Stimulated activated CD4-positive, alpha-beta T cell treated with anti-CD3 and anti-CD28 coated beads, TNF-alpha, amount 100 ng/mL, for 4 hours (primary cell): Measurements from ENCODE around the gene CDKN3.

Source experiments
- DNase-seq, 3 experiments: peaks; one replicate each; pipeline ENCODE4 v3.0.0-alpha.2; 2020; ENCODE audit warnings: low read depth in 3 of 3

The CDKN3 gene, protein sequence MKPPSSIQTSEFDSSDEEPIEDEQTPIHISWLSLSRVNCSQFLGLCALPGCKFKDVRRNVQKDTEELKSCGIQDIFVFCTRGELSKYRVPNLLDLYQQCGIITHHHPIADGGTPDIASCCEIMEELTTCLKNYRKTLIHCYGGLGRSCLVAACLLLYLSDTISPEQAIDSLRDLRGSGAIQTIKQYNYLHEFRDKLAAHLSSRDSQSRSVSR

GRCh38 chr14:54396493-54397335 lies at the start of gene CDKN3:
Gene CDKN3, plus strand, starts transcription at chr14:54397007. Its CDS starts 62 bp downstream, at chr14:54397069.
- DNase-seq = peak; percentile 91 to 94 (median 94)

- no peak for DNase-seq
Measured at GRCh38 chr14:54347044-54347443, 49.8 kb upstream of the CDKN3 start.

GRCh38 chr14:54348001-54348611 lies 48.7 kb upstream of the CDKN3 start:
- no peak for DNase-seq

DNA sequence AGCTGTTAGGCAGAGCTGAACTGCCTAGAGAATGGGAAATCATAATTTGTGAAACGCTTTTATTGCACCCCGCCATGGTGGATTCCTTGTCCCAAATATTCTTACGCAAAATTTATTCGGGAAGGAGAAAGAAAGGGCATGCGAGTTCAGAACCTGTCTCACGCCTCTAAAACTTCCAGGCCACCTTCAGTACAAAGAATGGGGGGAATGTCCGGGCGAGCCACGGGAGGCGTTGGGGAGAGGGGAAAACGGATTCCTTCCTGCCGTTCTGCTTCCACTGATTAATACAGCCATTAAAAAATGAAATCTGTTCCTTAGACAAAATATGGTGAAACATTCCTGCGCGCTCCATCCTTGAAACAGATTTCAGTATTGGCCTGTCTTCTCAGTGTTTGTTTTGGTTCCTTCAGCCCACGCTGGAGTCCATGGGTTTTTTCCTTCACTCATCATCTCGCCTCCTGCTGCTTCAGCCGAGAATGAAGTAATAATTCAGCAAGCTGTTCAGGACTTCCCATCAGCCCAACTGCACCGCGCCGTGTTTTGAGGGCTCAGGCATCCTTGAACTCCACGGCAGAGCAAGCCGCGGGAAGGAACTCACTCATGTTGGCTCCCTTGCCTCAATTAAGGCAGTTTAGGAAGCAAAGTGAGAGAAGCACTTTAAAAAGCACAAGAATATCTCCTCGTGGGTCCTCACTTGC lies 47.7 kb upstream of the CDKN3 start:
- no peak for DNase-seq

DNA sequence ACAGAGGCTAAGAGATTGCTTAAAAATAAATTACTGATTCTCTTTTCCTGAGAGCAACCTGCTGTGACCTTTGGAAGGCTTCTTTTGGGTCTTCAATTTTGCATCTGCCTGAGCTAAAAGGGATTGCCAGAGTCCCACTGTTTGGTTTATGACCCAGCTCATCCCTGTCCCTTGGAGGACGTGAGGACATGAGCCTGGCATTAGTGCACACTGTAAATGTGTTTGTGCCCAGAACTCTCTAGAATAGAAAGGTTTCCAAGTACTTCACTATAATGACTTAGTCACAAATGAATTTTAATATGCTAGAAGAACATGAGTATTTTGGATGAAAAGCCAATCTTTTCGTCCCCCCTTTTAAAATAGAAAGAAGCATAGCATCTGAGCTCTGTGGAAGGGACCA lies 47.1 kb upstream of the CDKN3 start:
- no peak for DNase-seq

GRCh38 chr14:54350203-54350602 lies 46.6 kb upstream of the CDKN3 start:
- DNase-seq = no peak

DNA sequence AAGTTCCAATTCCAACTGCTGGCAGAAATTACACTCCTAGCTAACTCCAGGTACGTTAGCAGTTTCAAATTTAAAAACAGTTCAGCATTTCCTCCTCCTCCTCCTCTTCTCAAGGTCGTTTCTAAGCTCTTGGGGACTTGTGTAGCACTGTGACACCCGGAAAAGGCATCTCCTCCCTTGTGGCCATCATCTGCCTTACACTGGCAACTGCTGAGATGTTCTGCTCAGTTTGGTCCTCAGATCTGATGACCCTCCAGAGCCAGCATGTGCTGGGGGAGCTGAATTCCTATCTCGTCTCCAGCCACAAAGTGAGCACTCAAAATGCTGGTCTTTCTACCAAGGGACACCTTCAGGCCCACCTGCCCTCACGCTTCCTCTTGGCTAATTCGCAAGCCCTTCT lies 43.5 kb upstream of the CDKN3 start:
- DNase-seq = no peak

DNA sequence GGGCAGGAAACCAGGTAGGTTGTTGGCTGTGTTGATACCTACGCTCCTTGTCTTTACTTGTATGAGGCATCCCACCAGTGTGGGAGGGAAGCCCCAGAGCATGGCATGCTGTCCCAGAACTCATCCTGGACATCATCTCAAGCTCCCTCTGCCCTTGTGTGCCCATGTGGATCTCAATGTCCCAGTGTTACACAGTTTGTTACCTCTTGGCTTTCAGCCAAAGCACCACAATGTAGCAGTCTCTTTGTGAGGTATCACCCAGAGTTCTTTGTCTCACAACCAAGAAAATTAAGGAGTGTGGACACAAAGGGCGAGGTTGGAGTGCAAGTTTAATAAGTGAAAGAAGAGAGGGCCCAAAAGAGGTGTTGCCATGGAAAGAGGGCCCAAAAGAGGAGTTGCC lies 43.1 kb upstream of the CDKN3 start:
- DNase-seq = no peak

GRCh38 chr14:54354096-54354495 lies 42.7 kb upstream of the CDKN3 start:
- no peak for DNase-seq

GRCh38 chr14:54354968-54355641 lies 41.7 kb upstream of the CDKN3 start:
- no peak for DNase-seq

GRCh38 chr14:54355698-54356097 lies 41.1 kb upstream of the CDKN3 start:
- DNase-seq = no peak

- no peak for DNase-seq
Measured at GRCh38 chr14:54356172-54356571, 40.6 kb upstream of the CDKN3 start.

DNA sequence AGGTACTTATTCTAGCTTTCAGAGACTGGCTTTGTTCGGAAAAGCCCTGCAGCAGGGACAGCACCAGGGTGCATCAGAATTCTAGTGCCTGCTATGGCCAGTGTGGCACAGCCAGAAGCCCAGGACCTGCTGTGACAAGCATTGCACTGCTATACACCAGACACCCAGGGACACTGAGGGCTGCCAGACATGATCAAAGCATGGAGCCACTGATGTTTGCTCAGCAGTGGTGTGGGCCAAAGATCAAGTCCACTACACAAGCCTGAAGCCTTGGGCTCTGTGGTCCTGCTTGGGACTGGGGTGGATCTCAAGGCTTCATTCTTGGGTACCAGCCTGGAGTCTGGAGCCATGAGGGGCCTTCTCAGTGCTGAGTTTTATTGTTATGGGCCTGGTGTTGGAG lies 36.1 kb upstream of the CDKN3 start:
- DNase-seq = no peak

DNA sequence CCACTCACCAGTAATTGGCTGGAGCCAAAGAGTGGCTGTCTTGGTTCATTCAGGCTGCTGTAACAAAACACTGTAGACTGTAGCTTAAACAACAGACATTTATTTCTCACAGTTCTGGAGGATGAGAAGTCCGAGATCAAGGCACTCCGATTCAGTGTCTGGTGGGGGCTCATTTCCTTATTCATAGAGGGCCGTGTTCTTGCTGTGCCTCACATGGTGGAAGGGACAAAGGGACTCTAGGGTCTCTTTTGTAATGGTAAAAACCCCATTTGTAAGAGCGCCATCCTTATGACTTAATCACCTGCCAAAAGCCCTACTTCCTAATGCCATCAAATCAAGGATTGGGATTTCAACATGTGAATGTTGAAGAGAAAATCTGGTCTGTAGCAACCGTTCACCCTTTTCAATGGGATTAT lies 34.7 kb upstream of the CDKN3 start:
- no peak for DNase-seq

- DNase-seq = no peak
Measured at GRCh38 chr14:54362759-54363437, 33.9 kb upstream of the CDKN3 start.

DNA sequence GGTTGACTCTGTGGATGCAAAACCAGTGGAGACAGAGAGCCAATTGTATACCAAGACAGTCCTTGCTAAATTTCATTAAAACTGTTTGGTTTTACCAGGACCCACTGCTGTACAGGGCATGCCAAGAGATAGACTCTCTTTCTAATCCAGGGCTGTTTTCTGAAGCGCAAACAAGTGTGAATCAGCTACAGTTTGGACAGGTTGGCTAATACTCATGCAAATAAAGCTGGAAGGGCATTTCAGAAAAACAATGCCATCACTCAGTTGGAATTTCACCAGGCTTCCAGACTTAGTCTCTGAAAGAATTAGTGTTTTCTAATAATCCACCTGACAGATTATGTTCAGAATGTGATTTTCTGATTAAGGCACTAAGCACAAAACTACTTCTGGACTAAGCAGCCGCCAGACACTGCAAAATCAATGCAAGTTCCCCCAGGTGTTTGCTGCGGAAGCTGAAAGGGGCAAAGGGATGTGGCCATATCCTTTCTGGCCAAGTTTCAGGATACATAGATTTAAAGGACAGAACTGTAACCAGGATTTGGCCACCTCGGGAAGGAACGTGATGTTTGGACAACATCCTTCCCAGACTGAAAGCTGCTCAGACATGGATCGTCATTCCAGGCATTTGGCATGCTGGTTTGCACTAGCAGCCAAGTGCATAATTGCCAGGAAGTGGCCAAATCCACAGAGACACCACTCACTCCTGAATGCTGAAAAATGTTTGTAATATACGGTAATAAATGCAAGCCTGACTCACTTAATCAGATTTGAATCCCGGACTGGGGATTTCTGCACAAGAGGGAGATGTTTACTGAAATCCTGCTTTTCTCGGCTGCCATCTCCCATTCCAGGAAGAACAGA lies 32.0 kb upstream of the CDKN3 start:
- no peak for DNase-seq

- no peak for DNase-seq
Measured at GRCh38 chr14:54366736-54367735, 29.8 kb upstream of the CDKN3 start.

- DNase-seq = no peak
Measured at GRCh38 chr14:54368291-54368690, 28.5 kb upstream of the CDKN3 start.

GRCh38 chr14:54369343-54369742 lies 27.5 kb upstream of the CDKN3 start:
- no peak for DNase-seq
